Gastrocnemius medialis (tissue), 4 donors: ENCODE data around the gene ASXL1. TPM values are rescaled to one million over a fixed set of nuclear protein-coding genes. Genes with fewer than 3 reads are reported as not detected.
"Not testable (repeated sequence)": the region's sequence is repeated elsewhere in the genome, so short reads cannot be mapped to it uniquely, and the experiment has no call there.

ENCODE experiments used
- ATAC-seq, 2 donors: fragments of 150-250 bp; one replicate each; pipeline ENCODE4 v1.9.1; 2016
- DNase-seq, 2 donors: peaks; one replicate each; pipeline ENCODE4 v3.0.0-alpha.2; 2019
- H3K27ac ChIP-seq, 4 donors: fragments of 200-600 bp; sonication (generic); 1 replicate in 1 of 4; 2 replicates in 3 of 4; pipeline ENCODE4 v1.5.1; 2016 to 2018; ENCODE audit warnings: mild to moderate bottlenecking in 2 of 4, moderate library complexity in 1 of 4
- H3K27me3 ChIP-seq, 3 donors: fragments of 200-600 bp; sonication (generic) in 2 of 3; 1 replicate in 1 of 3; 2 replicates in 2 of 3; pipeline versions ENCODE4 v1.5.1 to v1.6.0; 2016 to 2019; ENCODE audit warnings: mild to moderate bottlenecking in 1 of 3, moderate library complexity in 1 of 3
- H3K36me3 ChIP-seq, 2 donors: fragments of 200-600 bp; sonication (generic) in 1 of 2; one replicate each; pipeline ENCODE4 v1.5.1; 2017 to 2018
- H3K4me1 ChIP-seq, 2 donors: fragments of 200-600 bp; sonication (generic) in 1 of 2; one replicate each; pipeline ENCODE4 v1.5.1; 2016 to 2017; ENCODE audit warnings: mild to moderate bottlenecking in 2 of 2
- H3K4me3 ChIP-seq, 4 donors: fragments of 200-600 bp; sonication (generic) in 3 of 4; 1 replicate in 1 of 4; 2 replicates in 3 of 4; pipeline ENCODE4 v1.5.1; 2016 to 2019; ENCODE audit warnings: mild to moderate bottlenecking in 2 of 4
- H3K9me3 ChIP-seq, 3 donors: fragments of 200-600 bp; sonication (generic) in 2 of 3; 1 replicate in 1 of 3; 2 replicates in 2 of 3; pipeline ENCODE4 v1.5.1; 2016 to 2019
- CTCF ChIP-seq, 5 experiments: fragments of 450-650 bp in 3 of 5; fragments of 200-600 bp in 2 of 5; sonication (generic) in 2 of 5; IDR thresholded peaks in 4 of 5; conservative IDR thresholded peaks in 1 of 5; 1 replicate in 4 of 5; 2 replicates in 1 of 5; pipeline ENCODE4 v1.5.1; 2016 to 2019; ENCODE audit warnings: antibody characterized with exemption in 5 of 5, mild to moderate bottlenecking in 3 of 5, moderate library complexity in 3 of 5
- POLR2A ChIP-seq, 2 donors: fragments of 450-650 bp; IDR thresholded peaks; one replicate each; pipeline ENCODE4 v1.6.1; 2017; ENCODE audit warnings: antibody characterized with exemption in 2 of 2, mild to moderate bottlenecking in 2 of 2, moderate library complexity in 2 of 2
- in situ Hi-C, 4 donors: fragments of 200-750 bp; cut with MboI; loops; one replicate each; pipeline versions ENCODE4 v1.15.0 to v1.8.0; 2017; ENCODE audit warnings: low sequenced_read_pairs in 4 of 4
- intact Hi-C: fragments of 100-400 bp; cut with DNase I; formaldehyde crosslinking; loops from one replicate; pipeline ENCODE4 v1.15.1; 2023; ENCODE audit warnings: low total_unique reads
- total RNA-seq, 4 donors: library from RNA; depleted of rRNA; stranded (reverse); fragments of >200 nt; gene quantifications; one replicate each; pipeline versions ENCODE4 v1.1.0 to v1.2.3, GENCODE V29; 2016

The ASXL1 gene
- total RNA-seq, 4 donors from 2014 or later = 21.8 to 36.6 (median 28.4) TPM

- ATAC-seq (no peak), DNase-seq (no peak)
- no peak for TF ChIP-seq CTCF (IDR thresholded peaks at IDR 0.05 in 4 of 5, conservative IDR thresholded peaks at IDR 0.05 in 1 of 5)
- TF ChIP-seq POLR2A (IDR thresholded peaks at IDR 0.05) = no peak
- H3K4me3 ChIP-seq = no peak overlapping the region
- intact Hi-C loops (no loop called here), in situ Hi-C loops (no loop called here)
- no peaks in the 10 kb centered on the region for H3K9me3 ChIP-seq
- H3K36me3 ChIP-seq = peaks cover 0 to 14% of the 10 kb centered on the region in 2 donors
- no peaks in the 10 kb centered on the region for H3K27me3 ChIP-seq
- peaks cover 34 to 40% of the 10 kb centered on the region in 2 donors for H3K4me1 ChIP-seq
- no peak overlapping the region for H3K27ac ChIP-seq
Measured at GRCh38 chr20:32368925-32369324, 10.8 kb downstream of the ASXL1 start.

GRCh38 chr20:32370897-32371296, 12.8 kb downstream of the ASXL1 start:
- Histone ChIP-seq H3K27ac (no peak overlapping the region), H3K4me3 (no peak overlapping the region), H3K4me1 (peaks cover 15 to 23% of the 10 kb centered on the region in 2 donors), H3K27me3 (no peaks in the 10 kb centered on the region), H3K36me3 (peaks cover 0 to 20% of the 10 kb centered on the region in 2 donors), H3K9me3 (no peaks in the 10 kb centered on the region)
- intact Hi-C loops = no loop called here
- no peak for ATAC-seq
- TF ChIP-seq POLR2A (IDR thresholded peaks at IDR 0.05) = no peak
- no peak for TF ChIP-seq CTCF (IDR thresholded peaks at IDR 0.05 in 4 of 5, conservative IDR thresholded peaks at IDR 0.05 in 1 of 5)
- in situ Hi-C loops = no loop called here
- DNase-seq = no peak

- Histone ChIP-seq H3K4me3 (no peak overlapping the region), H3K9me3 (no peaks in the 10 kb centered on the region), H3K36me3 (peaks cover 0 to 6% of the 10 kb centered on the region in 2 donors), H3K27me3 (no peaks in the 10 kb centered on the region), H3K27ac (no peak overlapping the region), H3K4me1 (peaks cover 0 to 7% of the 10 kb centered on the region in 2 donors)
- no peak for DNase-seq
- no peak for TF ChIP-seq CTCF (IDR thresholded peaks at IDR 0.05 in 4 of 5, conservative IDR thresholded peaks at IDR 0.05 in 1 of 5)
- TF ChIP-seq POLR2A (IDR thresholded peaks at IDR 0.05) = no peak
- intact Hi-C loops = no loop called here
- no peak for ATAC-seq
- in situ Hi-C loops = no loop called here
Measured at GRCh38 chr20:32378461-32378860, 20.3 kb downstream of the ASXL1 start.

GRCh38 chr20:32380037-32380436, 21.9 kb downstream of the ASXL1 start:
- peaks cover 8 to 13% of the 10 kb centered on the region in 2 donors for H3K4me1 ChIP-seq
- in situ Hi-C loops, H3K36me3 ChIP-seq, H3K4me3 ChIP-seq, H3K9me3 ChIP-seq, intact Hi-C loops, H3K27me3 ChIP-seq, DNase-seq, ATAC-seq, H3K27ac ChIP-seq: not testable (repeated sequence)

GRCh38 chr20:32380745-32381144, 22.6 kb downstream of the ASXL1 start:
- ATAC-seq (no peak), DNase-seq (no peak)
- Histone ChIP-seq H3K27me3 (no peaks in the 10 kb centered on the region), H3K27ac (no peak overlapping the region), H3K4me1 (peaks cover 14 to 19% of the 10 kb centered on the region in 2 donors), H3K4me3 (no peak overlapping the region), H3K9me3 (no peaks in the 10 kb centered on the region), H3K36me3 (no peaks in the 10 kb centered on the region)
- in situ Hi-C loops = no loop called here
- TF ChIP-seq CTCF (IDR thresholded peaks at IDR 0.05 in 4 of 5, conservative IDR thresholded peaks at IDR 0.05 in 1 of 5) (no peak), POLR2A (IDR thresholded peaks at IDR 0.05) (no peak)
- intact Hi-C loops = no loop called here
